Esophagus squamous epithelium (tissue), 5 donors: ENCODE data around the gene CYP39A1. TPM values are rescaled to one million over a fixed set of nuclear protein-coding genes. Genes with fewer than 3 reads are reported as not detected.

ENCODE experiments used
- DNase-seq: peaks from one replicate; lab custom pipeline; 2025; lab: John Stamatoyannopoulos, UW
- H3K27ac ChIP-seq, 4 donors: fragments of 200-600 bp; sonication (generic); one replicate each; pipeline ENCODE4 v1.5.1; 2016 to 2019; ENCODE audit warnings: mild to moderate bottlenecking in 1 of 4
- H3K27me3 ChIP-seq, 4 donors: fragments of 200-600 bp; sonication (generic); 1 replicate in 3 of 4; 2 replicates in 1 of 4; pipeline versions ENCODE4 v1.5.1 to v1.6.0; 2017 to 2021; ENCODE audit warnings: antibody characterized with exemption in 1 of 4
- H3K36me3 ChIP-seq, 3 donors: fragments of 200-600 bp; sonication (generic); one replicate each; pipeline ENCODE4 v1.5.1; 2016 to 2019
- H3K4me1 ChIP-seq, 3 donors: fragments of 200-600 bp; sonication (generic); one replicate each; pipeline ENCODE4 v1.5.1; 2017 to 2019
- H3K4me3 ChIP-seq, 4 donors: fragments of 200-600 bp; sonication (generic); 1 replicate in 3 of 4; 2 replicates in 1 of 4; pipeline ENCODE4 v1.5.1; 2016 to 2019; ENCODE audit warnings: mild to moderate bottlenecking in 2 of 4, moderate library complexity in 1 of 4
- H3K9me3 ChIP-seq, 3 donors: fragments of 200-600 bp; sonication (generic); one replicate each; pipeline ENCODE4 v1.5.1; 2016 to 2019
- POLR2A ChIP-seq, 4 donors: fragments of 450-650 bp; IDR thresholded peaks; one replicate each; pipeline ENCODE4 v1.6.1; 2017; ENCODE audit warnings: antibody characterized with exemption in 4 of 4, mild to moderate bottlenecking in 4 of 4, moderate library complexity in 3 of 4
- WGBS, 2 donors: methylation state at CpG; one replicate each; pipeline ENCODE4 v1.1.5; 2018; 5-methylcytosine and 5-hydroxymethylcytosine counted together
- intact Hi-C: fragments of 100-400 bp; cut with DNase I; formaldehyde crosslinking; loops from one replicate; pipeline ENCODE4 v1.15.0; 2022
- total RNA-seq, 4 donors: library from RNA; depleted of rRNA; stranded (reverse); fragments of >200 nt; gene quantifications; one replicate each; pipeline ENCODE4 v1.1.0, GENCODE V29; 2016
- TF ChIP-seq, protein P1 (sequence below), 6 experiments: fragments of 450-650 bp in 4 of 6; fragments of 200-600 bp in 2 of 6; sonication (generic) in 2 of 6; IDR thresholded peaks; one replicate each; pipeline ENCODE4 v1.5.1; 2016 to 2019; ENCODE audit warnings: antibody characterized with exemption in 6 of 6, mild to moderate bottlenecking in 4 of 6, moderate library complexity in 4 of 6
- donor health status: DM: yes; HTN: yes; CAD: no.

The CYP39A1 gene, protein sequence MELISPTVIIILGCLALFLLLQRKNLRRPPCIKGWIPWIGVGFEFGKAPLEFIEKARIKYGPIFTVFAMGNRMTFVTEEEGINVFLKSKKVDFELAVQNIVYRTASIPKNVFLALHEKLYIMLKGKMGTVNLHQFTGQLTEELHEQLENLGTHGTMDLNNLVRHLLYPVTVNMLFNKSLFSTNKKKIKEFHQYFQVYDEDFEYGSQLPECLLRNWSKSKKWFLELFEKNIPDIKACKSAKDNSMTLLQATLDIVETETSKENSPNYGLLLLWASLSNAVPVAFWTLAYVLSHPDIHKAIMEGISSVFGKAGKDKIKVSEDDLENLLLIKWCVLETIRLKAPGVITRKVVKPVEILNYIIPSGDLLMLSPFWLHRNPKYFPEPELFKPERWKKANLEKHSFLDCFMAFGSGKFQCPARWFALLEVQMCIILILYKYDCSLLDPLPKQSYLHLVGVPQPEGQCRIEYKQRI
- total RNA-seq: 1 to 10 TPM; 2.8 to 9.2 (median 5.1) TPM

DNA sequence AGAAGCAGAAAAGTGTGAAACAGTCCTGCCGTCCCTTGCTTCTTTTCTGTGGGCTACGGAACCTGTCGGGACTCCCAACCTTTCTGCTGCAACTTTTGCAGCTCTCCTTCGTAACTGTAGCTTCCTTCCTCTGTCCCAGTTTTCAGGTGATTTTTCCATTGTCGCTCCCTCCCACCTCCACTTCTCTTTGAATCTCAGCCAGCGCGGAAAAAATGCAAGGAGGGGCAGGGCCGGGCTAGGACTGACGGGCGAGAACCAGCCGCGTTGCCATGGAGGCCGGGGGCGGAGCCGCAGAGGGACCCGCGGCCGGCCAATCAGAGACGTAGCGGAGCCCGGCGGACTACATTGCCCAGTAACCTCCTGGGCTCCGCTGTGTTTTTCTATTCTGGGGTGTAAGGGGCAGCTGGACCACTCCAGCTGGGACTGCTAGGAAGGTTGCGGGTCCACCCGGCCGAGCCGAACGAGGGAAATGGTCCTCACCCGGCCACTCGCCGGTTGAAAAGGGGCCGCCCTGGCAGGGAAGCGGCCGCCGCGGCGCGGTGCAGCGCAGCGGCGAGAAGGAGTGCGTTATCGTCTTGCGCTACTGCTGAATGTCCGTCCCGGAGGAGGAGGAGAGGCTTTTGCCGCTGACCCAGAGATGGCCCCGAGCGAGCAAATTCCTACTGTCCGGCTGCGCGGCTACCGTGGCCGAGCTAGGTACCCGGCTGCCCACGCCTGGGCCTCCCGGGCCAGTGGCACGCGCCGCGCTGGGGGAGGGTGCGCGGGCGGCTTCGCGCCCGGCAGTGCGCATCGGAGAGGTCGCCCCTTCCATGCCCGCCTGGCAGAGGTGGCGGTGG is at the start of gene CYP39A1, which contains the start of gene SLC25A27:
TSS of gene CYP39A1 (minus strand) at position 216 of the 836 bp plus-strand sequence. CDS start 236 bp downstream, outside the sequence.
TSS of gene SLC25A27 (plus strand) at position 373 of the 836 bp plus-strand sequence. CDS start at position 591, 218 bp downstream.
- Histone ChIP-seq H3K4me3 (peak within 1 kb of the TSS; percentile 87 to 96 (median 89)), H3K36me3 (peaks cover 0 to 13% (median 0%) of the 10 kb centered on the region in 3 donors), H3K27me3 (no peaks in the 10 kb centered on the region), H3K9me3 (no peaks in the 10 kb centered on the region), H3K4me1 (peaks cover 0 to 42% (median 8%) of the 10 kb centered on the region in 3 donors), H3K27ac (peak within 1 kb of the TSS; percentile 81 to 92 (median 90))
- intact Hi-C loops: no loop called here
- WGBS, 2 donors: 0% methylated on average over 7 to 22 of the region's 72 CpGs
- TF ChIP-seq, protein P1, sequence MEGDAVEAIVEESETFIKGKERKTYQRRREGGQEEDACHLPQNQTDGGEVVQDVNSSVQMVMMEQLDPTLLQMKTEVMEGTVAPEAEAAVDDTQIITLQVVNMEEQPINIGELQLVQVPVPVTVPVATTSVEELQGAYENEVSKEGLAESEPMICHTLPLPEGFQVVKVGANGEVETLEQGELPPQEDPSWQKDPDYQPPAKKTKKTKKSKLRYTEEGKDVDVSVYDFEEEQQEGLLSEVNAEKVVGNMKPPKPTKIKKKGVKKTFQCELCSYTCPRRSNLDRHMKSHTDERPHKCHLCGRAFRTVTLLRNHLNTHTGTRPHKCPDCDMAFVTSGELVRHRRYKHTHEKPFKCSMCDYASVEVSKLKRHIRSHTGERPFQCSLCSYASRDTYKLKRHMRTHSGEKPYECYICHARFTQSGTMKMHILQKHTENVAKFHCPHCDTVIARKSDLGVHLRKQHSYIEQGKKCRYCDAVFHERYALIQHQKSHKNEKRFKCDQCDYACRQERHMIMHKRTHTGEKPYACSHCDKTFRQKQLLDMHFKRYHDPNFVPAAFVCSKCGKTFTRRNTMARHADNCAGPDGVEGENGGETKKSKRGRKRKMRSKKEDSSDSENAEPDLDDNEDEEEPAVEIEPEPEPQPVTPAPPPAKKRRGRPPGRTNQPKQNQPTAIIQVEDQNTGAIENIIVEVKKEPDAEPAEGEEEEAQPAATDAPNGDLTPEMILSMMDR (IDR thresholded peaks at IDR 0.05): no peak
- TF ChIP-seq POLR2A (IDR thresholded peaks at IDR 0.05): peak in 1 of 4 donors; percentile 58
- DNase-seq: peak; percentile 40

DNA sequence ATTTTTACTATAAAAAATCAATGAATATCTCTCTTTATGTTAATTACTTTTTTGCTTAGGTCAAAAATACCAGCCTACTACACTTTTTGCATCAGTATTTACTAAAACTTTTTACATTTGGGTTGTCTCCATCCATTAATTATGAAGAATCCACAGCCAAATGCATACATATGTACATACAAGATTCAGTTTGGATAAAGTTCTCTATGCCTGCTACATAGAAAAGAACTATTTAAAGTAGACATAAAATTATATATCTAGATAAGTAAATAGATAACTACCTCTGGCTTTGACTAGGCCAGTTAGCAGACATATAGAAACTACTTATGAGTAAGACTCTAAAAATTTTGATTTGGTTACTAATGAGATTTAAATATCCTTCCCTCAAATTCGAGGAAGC is 47.4 kb upstream of the CYP39A1 start:
- 56 to 59% methylated on average over 1 of the region's 1 CpG for WGBS, 2 donors
- intact Hi-C loops: no loop called here
- H3K9me3 ChIP-seq: no peaks in the 10 kb centered on the region
- DNase-seq: no peak
- H3K27me3 ChIP-seq: no peaks in the 10 kb centered on the region
- no peak overlapping the region for H3K27ac ChIP-seq
- H3K36me3 ChIP-seq: no peaks in the 10 kb centered on the region
- H3K4me1 ChIP-seq: no peaks in the 10 kb centered on the region
- H3K4me3 ChIP-seq: no peak overlapping the region
- TF ChIP-seq POLR2A (IDR thresholded peaks at IDR 0.05): no peak
- TF ChIP-seq, protein P1 (IDR thresholded peaks at IDR 0.05): no peak

DNA sequence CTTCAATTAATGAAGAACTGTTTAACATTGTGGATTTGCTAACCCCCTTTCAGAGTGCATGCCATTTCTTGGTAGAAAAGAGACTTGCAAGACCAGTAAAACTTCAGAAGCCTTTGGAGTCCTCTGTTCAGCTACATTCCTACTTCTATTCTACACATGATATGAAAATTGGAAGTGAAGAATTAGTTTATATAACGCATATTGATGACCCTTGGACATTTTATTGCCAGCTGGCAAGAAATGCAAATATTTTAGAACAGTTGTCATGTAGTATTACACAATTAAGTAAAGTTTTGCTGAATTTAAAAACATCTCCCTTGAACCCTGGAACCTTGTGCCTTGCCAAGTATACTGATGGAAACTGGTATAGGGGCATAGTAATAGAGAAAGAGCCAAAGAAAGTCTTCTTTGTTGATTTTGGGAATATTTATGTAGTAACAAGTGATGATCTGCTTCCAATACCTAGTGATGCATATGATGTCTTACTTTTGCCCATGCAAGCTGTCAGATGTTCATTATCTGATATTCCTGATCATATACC is 38.4 kb upstream of the CYP39A1 start:
- Histone ChIP-seq H3K4me1 (no peaks in the 10 kb centered on the region), H3K4me3 (no peak overlapping the region), H3K9me3 (peaks cover 0 to 3% (median 0%) of the 10 kb centered on the region in 3 donors), H3K36me3 (no peaks in the 10 kb centered on the region), H3K27ac (no peak overlapping the region), H3K27me3 (no peaks in the 10 kb centered on the region)
- intact Hi-C loops: no loop called here
- TF ChIP-seq POLR2A (IDR thresholded peaks at IDR 0.05): no peak
- TF ChIP-seq, protein P1 (IDR thresholded peaks at IDR 0.05): no peak
- no peak for DNase-seq
- 28% methylated on average over 1 of the region's 1 CpG for WGBS, 2 donors

DNA sequence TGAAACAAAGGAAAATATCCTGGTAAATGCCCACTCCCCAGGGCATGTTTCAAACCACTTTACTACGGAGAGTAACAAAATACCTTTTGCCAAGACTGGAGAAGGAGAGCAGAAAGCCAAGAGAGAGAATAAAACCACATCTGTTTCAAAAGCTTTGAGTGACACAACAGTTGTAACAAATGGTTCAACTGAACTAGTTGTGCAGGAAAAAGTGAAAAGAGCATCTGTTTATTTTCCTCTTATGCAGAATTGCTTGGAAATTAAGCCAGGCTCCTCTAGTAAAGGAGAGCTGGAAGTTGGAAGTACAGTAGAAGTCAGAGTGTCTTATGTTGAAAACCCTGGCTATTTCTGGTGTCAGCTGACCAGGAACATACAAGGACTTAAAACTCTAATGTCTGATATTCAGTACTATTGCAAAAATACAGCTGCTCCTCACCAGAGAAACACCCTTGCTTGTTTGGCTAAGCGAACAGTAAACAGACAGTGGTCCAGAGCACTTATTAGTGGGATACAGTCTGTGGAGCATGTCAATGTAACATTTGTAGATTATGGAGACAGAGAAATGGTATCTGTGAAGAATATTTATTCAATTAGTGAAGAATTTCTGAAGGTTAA is 37.6 kb upstream of the CYP39A1 start:
- H3K4me1 ChIP-seq: no peaks in the 10 kb centered on the region
- no peak overlapping the region for H3K27ac ChIP-seq
- no peaks in the 10 kb centered on the region for H3K27me3 ChIP-seq
- no peak for DNase-seq
- TF ChIP-seq, protein P1 (IDR thresholded peaks at IDR 0.05): no peak
- TF ChIP-seq POLR2A (IDR thresholded peaks at IDR 0.05): no peak
- intact Hi-C loops: no loop called here
- peaks cover 0 to 3% (median 0%) of the 10 kb centered on the region in 3 donors for H3K9me3 ChIP-seq
- H3K36me3 ChIP-seq: no peaks in the 10 kb centered on the region
- no peak overlapping the region for H3K4me3 ChIP-seq
- 58% methylated on average over 2 of the region's 2 CpGs for WGBS, 2 donors
